Epithelial cell of esophagus (primary cell): ENCODE measurements around the gene AP4B1.

ENCODE experiments used
- DNase-seq: peaks from one replicate; pipeline ENCODE4 v3.0.0; 2010; ENCODE audit warnings: low read depth
- H3K4me3 ChIP-seq: 2 replicates; pipeline ENCODE4 v1.5.1; 2011; ENCODE audit warnings: mild to moderate bottlenecking, low read length, control low read depth
- TF ChIP-seq, protein P1 (sequence below): IDR thresholded peaks from 2 replicates; pipeline ENCODE4 v1.5.1; 2011; ENCODE audit warnings: low read depth, mild to moderate bottlenecking, low read length, control low read depth, inconsistent platforms; ENCODE audit not compliant: insufficient read depth; ENCODE audit errors: missing control alignments

Gene AP4B1

DNA sequence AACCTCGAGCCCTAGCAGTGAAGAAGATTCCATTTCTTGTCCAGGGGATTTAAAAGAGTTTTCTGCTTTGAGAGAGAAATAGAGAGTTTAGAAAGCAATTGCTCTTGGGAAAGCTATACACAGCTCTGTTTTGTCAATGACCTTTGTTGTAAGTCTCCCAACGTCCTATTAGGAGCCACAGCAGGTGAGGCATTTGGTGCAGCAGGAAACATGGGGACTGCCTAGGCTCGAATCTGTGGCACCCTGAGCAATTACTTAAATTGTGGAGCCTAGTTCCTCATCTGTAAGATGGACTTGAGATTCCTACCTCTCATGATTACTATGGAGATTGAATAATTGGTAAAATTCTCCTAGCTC lies 8.7 kb upstream of the AP4B1 start:
- DNase-seq: no peak
- TF ChIP-seq, protein P1, sequence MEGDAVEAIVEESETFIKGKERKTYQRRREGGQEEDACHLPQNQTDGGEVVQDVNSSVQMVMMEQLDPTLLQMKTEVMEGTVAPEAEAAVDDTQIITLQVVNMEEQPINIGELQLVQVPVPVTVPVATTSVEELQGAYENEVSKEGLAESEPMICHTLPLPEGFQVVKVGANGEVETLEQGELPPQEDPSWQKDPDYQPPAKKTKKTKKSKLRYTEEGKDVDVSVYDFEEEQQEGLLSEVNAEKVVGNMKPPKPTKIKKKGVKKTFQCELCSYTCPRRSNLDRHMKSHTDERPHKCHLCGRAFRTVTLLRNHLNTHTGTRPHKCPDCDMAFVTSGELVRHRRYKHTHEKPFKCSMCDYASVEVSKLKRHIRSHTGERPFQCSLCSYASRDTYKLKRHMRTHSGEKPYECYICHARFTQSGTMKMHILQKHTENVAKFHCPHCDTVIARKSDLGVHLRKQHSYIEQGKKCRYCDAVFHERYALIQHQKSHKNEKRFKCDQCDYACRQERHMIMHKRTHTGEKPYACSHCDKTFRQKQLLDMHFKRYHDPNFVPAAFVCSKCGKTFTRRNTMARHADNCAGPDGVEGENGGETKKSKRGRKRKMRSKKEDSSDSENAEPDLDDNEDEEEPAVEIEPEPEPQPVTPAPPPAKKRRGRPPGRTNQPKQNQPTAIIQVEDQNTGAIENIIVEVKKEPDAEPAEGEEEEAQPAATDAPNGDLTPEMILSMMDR: no peak
- H3K4me3 ChIP-seq: no peak overlapping the region

GRCh38 chr1:113912594-113913311 lies 8.2 kb upstream of the AP4B1 start:
- H3K4me3 ChIP-seq: no peak overlapping the region
- no peak for DNase-seq

DNA sequence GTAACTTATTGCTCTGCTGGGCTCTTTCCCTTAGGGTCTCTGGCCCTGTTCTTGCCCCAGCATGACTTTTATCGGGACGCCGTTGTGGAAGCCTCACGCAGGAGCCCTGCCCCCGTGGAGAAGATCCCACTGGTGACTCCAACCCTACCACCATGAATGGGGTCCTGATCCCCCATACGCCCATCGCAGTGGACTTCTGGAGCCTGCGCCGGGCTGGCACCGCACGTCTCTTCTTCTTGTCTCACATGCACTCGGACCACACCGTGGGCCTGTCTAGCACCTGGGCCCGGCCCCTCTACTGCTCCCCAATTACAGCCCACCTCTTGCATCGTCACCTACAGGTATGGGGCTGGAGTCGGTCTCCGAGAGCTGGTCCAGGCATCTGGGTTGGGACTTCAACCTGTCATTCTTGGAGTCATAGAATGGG lies 849 bp upstream of the AP4B1 start:
- TF ChIP-seq, protein P1: no peak
- peak overlapping the region; percentile 87 for H3K4me3 ChIP-seq
- peak; percentile 18 for DNase-seq

More at GRCh38 chr1:113912594-113913311, 8.2 kb upstream of the AP4B1 start:
- TF ChIP-seq, protein P1: no peak

- DNase-seq: no peak
- TF ChIP-seq, protein P1: no peak
- peak overlapping the region; percentile 87 for H3K4me3 ChIP-seq
Observed at GRCh38 chr1:113904293-113904673, 316 bp downstream of the AP4B1 start.

- peak; percentile 11 for DNase-seq
- peak overlapping the region; percentile 87 for H3K4me3 ChIP-seq
- TF ChIP-seq, protein P1: no peak
Observed at GRCh38 chr1:113903501-113904292, 902 bp downstream of the AP4B1 start.

- H3K4me3 ChIP-seq: no peak overlapping the region
- TF ChIP-seq, protein P1: no peak
- no peak for DNase-seq
Observed at GRCh38 chr1:113901191-113901590, 3.4 kb downstream of the AP4B1 start.

- no peak for DNase-seq
- H3K4me3 ChIP-seq: no peak overlapping the region
- TF ChIP-seq, protein P1: no peak
Observed at GRCh38 chr1:113899111-113899510, 5.5 kb downstream of the AP4B1 start.
